Right hindlimb (tissue), 1 donor: ENCODE data around the gene ACP4.
"Not testable (repeated sequence)": the region's sequence is repeated elsewhere in the genome, so short reads cannot be mapped to it uniquely, and the experiment has no call there.

Experiments
- DNase-seq: peaks from one replicate; pipeline ENCODE4 v3.0.0-alpha.2; 2018

ACP4 gene

DNA sequence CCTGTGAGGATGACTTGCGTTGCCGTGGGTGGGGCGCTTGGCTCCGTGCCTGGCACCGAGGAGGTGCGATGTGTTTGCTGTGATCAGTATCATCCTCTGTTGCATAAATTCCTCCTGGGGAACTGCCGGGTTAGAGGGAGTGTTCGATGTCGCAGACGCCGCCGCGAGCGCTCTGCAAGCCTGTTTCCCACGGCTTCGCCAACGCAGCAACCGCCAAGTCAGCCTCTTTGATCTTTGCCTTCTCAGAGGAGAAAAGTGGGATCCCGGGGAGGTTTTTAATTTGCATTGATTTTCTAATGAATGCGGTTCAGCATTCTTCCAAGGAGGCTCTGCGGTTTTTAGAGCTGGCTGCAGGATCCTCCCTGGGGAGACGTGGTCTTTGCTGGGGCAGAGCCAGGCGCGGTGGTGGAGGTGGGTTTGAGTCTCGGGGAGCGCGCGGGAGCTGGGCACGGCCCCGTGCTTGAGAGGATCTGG, 12.3 kb upstream of the ACP4 start:
- no peak for DNase-seq

DNA sequence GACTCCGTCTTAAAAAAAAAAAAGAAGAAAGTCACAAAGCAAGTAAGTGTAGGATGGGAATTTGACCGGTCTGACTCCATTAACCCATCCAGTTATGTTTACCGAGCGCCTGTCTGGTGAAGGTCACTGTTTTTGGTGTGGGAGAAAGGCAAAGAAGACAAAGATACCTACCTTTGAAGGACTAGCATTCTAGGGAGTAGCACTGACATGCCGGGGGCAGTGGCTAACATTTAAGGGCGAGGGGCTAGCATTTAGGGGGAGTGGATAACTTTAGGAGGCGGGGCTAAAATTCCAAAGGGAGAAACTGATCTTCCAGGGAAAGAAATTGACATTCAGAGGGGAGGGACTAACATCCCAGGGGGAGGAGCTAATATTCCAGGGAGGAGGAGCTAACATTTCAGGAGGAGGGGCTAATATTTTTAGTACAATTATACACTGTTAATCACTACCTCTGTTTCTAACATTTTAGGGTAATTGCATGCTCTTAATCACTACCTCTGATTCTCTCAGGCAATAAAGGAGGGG, 11.2 kb upstream of the ACP4 start:
- no peak for DNase-seq

DNA sequence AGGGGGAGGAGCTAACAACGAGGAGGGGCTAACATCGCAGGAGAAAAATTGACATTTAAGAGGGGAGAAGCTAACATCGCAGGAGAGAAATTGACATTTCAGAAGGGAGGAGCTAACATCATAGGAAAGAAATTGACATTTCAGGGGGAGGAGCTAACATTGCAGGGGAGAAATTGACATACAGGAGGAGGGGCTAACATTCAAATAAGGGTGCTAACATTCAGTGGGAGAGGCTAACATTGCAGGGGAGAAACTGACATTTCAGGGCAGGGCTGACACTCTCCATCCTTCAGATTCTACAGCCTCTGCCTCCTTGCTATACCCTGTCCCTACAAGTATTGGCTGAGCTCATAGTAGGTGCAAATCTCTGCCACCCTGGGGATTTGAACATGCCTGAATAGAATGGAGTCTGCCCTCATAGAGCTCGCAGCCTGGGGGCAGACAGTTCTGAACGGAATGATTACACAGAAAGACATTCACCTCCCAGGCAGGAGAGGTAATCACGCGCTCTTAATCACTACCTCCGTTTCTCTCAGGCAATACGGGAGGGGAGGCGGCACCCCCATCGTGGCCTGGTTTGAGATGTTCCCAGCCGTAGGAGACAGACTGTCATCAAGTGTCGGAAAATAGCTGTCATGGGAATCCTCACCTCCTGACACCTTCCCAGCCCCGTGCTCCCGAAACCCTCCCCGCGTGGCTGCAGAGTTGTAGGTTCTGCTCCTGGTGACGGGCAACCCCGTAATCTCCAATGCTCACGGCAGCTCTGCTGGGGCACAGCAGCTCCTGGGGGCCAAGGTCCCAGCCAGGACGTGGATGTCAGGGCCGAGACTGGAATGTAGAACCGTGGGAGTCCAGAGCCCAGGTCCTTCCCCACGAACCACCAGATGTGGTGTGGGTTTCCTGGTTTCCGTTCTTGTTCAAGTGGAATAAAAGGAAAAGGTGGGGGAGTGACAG, 10.4 kb upstream of the ACP4 start:
- no peak for DNase-seq

DNA sequence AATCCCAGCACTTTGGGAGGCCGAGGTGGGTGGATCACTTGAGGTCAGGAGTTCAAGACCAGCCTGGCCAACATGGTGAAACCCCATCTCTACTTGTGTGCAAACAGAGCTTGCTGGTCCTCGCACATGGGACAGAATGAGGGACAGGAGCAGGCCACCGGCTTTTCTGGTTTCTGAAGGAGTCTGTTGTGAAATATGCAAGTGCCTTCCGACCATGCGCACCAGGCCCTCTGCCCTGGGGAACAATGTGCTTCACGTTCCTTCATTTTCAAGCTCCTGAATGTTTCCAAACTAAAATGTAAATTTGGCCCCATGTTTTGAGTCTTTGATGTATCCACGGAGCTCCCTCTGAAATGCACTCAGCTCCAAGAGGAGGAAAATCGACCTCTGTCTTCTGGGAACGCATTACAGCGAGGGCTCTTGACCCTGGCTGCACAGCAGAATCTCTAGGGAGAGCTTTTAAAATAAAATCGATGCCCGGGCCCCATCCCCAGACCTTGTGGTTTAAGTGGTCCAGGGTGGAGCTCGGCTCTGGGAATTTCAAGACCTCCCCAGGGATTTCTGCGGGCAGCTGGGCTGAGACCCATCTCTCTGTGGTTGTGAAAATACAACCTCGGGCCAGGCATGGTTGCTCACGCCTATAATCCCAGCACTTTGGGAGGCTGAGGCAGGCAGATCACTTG, 9.3 kb upstream of the ACP4 start:
- DNase-seq: no peak

- not testable (repeated sequence) for DNase-seq
These were observed 6.4 kb upstream of the ACP4 start for GRCh38 chr19:50783848-50784152.

- no peak for DNase-seq
These were observed 5.5 kb upstream of the ACP4 start for GRCh38 chr19:50784710-50785109.

- no peak for DNase-seq
These were observed 4.9 kb upstream of the ACP4 start for GRCh38 chr19:50785329-50785728.

GRCh38 chr19:50790922-50791467, 780 bp downstream of the ACP4 start:
- no peak for DNase-seq

- DNase-seq: no peak
These were observed 1.5 kb downstream of the ACP4 start for GRCh38 chr19:50791594-50792271.

DNA sequence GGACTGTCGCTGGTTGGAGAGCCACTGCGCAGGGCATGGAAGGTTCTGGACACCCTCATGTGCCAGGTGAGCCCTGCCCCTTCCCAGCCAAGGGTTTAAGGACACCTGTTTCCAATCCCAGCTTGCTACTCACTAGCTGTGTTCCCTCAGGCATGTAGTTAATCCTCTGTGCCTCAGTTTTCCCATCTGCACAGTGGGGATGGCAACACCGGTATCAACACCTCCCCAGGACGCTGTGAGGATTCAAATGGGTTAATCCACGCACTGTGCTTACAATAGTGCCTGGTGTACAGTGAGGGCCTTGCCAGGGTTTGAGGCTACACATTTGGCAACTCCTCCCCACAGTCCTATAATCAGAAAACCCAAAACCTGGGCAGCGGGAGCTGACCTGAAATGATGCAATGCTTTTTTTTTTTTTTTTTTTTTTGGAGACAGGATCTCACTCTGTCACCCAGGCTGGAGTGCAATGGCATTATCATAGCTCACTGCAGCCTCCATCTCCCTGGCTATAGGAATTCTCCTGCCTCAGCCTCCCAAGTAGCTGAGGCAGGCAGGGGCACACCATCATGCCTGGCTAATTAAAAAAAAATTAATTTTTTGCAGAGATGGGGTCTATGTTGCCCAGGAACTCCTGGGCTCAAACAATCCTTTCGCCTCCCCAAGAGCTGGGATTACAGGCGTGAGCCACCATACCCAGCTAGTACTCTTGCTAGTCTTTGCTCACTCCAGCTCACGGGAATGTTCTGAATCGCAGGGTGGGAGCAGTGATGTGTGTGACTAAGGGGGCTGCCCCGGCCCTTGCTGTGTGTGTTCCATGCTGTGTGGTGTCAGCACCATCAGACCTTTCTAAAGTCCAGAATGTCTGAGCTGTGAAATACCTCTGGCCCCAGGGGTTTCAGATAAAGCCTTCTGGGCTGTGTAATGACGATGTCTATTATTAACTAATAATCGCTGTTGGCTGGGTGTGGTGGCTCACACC, 2.3 kb downstream of the ACP4 start:
- DNase-seq: no peak

DNA sequence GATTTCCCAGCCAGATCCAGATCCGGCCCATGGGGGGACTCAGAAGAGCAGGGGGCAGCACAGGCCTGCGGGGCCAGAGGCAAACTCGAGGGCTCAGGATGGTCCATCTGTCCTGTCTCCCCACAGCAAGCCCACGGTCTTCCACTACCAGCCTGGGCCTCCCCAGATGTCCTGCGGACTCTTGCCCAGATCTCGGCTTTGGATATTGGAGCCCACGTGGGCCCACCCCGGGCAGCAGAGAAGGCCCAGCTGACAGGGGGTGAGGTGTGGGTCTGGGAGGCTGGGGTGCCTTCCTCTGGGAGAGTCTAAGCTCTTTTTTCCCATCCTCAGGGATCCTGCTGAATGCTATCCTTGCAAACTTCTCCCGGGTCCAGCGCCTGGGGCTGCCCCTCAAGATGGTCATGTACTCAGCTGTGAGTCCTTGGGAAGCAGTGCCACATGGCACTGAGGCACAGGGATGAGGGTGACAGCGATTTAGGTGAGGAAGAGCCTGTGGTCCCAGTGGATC, 3.4 kb downstream of the ACP4 start:
- DNase-seq: no peak

DNA sequence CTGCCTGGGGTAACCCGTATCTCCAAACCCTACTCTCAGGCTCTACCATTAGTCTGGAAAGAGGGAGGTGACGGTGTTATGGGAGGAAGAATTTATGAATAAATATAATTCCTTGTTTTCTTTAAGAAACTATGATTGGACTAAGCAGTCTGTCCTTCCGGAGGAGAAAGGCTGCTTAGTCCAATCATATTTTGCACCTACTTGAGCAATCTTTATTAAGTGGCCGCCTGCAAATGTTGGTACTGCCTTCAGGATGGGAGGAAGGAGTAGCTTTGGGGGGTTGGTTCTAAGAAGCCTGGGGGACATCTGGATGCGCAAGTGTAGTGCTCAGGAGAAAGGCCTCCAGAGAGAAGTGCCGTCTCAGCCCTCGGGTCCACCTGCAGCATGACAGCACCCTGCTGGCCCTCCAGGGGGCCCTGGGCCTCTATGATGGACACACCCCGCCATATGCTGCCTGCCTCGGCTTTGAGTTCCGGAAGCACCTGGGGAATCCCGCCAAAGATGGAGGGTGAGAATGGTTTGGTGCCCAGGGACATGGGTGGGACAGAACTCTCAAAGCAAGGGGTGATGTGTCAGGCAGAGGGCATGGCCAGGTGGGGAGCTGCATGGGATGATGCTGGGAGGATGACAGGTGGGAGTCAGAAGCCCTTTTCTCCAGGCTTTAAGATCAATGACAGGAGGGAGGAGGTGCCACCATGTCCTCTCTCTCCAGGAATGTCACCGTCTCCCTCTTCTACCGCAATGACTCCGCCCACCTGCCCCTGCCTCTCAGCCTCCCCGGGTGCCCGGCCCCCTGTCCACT, 4.1 kb downstream of the ACP4 start:
- DNase-seq: no peak

GRCh38 chr19:50794876-50795663, 4.9 kb downstream of the ACP4 start:
- no peak for DNase-seq

GRCh38 chr19:50795664-50796073, 5.5 kb downstream of the ACP4 start:
- DNase-seq: no peak

DNA sequence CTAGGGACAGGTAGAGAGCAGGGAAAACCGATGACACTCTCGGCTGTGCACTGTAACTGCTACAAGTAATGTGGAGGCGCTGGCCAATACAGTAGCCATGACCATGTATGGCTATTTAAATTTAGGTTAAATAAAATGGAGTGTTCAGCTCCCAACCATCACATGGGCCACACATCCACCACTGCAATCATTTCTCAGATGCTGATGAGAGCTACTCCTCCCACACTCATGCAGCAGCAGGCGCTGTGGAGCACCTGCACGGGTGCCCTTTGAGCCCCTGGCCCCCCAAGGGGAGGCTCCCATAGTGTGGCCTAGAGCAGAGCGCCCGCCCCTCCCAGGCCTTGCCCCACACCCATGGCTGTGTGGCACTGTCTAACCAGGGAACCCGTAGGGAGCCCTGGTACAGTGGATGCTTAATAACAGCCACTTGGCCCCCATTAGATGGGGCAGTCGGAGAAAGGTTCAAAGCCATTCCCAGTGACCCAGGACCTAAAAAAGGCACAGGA, 6.0 kb downstream of the ACP4 start:
- no peak for DNase-seq

DNA sequence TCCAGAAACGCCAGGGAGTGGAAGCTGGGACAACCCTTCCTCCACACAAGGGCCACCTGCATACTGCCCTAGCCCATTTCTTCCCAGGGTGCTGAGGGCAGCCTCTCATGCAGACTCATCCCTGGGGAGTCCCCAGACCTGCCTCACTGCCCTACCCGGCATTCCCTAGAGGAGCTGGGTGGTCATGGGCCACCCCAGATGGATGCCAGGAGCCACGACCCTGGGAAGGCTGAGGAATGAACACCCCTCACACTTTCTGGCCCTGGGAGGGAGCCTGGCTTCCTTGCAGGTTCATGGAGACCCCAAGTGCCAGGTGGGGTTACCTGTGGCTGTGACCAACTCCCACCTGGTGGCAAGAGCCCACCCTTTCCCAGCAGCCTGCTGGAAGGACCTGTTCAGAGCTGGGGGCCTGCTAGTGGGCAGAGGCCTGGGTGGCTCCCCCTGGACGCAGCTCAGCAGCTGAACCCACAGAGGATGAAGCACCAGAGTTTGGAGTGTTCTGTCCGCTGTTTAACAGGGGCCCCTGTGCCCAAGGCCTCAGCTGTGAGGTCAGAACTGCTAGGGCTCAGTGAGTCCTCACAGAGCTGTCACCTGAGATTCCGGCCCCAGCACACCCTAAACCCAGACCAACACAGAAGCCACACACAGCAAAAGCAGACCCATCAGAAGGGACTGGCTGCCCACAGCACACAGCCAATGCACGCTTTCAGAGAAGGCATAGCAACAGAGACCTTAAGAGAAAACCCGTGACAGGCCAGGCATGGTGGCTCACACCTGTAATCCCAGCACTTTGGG, 6.6 kb downstream of the ACP4 start:
- DNase-seq: no peak

DNA sequence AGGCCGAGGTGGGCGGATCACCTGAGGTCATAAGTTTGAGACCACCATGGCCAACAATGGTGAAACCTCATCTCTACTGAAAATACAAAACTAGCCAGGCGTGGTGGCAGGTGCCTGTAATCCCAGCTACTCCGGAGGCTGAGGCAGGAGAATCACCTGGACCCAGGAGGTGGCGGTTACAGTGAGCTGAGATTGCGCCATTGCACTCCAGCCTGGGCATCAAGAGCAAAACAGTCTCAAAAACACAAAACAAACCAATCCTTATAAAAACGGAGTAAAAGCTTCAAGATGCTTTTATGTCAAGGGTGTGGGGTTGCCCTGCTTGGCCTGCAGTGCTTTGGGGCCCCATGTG, 7.2 kb downstream of the ACP4 start:
- DNase-seq: no peak

DNA sequence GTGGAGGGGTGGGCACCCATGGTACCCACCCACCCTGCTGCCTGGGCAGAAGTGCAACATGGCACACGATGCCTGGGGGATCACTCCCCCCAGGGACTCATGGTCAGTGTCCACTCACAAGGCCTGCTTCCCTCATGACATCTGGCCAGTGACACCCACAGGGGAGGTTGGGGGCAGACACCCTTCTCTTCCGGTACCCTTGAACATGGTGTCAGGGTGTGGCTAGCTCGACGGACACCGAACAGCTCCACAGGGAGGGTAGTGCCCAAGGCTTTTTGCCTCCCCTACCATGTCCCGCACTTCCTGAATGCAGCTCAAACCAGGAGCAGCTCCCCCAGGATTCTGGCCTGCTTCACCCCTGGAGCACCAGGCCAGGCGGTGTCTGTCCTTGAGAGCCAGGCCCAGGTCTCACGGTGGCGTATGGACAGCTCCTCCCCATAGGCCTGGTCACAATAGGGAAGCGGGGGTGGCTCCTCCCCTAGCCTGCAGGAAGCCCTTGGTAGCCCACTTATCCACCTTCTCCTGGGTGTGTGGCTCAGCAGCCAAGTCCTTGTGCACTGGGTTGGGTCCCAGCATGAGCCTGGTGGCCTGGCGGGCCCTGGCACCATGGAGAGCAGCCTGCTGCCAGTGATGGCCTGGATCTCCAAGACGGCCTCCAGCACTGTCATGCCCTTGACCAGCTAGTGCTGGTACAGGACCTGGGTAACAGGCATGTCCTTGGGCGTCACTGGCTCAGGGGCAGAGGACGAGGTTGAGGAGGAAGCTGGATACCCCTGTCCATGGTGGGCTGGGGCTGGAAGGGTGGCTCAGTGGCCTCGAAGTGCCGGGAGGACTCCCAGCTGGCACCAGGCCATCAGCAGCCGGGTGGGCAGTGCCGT, 7.8 kb downstream of the ACP4 start:
- DNase-seq: no peak
